ENCODE results near the gene KATNB1. TPM values are rescaled to one million over a fixed set of nuclear protein-coding genes. Genes with fewer than 3 reads are reported as not detected.

The KATNB1 gene
- total and polyA plus RNA-seq, 2 of the 8 experiments (the other 6 are each of a cell fraction or from before 2014, with no cell fraction given): 50.2 to 60.4 TPM

- no peak for TF ChIP-seq CEBPB (IDR thresholded peaks at IDR 0.05; ENCODE audit: low read depth, low read length)
- no peak for TF ChIP-seq SP2 (IDR thresholded peaks at IDR 0.05; ENCODE audit: low read length)
- TF ChIP-seq RAD21 (IDR thresholded peaks at IDR 0.05 in 1 of 2, conservative IDR thresholded peaks at IDR 0.05 in 1 of 2; ENCODE audit: low read depth in 2 of 2, low read length in 2 of 2): no peak
- no peak for TF ChIP-seq YY1 (IDR thresholded peaks at IDR 0.05; ENCODE audit: low read depth, low read length)
Measured at GRCh38 chr16:57707331-57707730, 28.2 kb upstream of the KATNB1 start (continued).

Data from H1 (cell line).